Measurements from ENCODE around the gene NCAM1.

DNA sequence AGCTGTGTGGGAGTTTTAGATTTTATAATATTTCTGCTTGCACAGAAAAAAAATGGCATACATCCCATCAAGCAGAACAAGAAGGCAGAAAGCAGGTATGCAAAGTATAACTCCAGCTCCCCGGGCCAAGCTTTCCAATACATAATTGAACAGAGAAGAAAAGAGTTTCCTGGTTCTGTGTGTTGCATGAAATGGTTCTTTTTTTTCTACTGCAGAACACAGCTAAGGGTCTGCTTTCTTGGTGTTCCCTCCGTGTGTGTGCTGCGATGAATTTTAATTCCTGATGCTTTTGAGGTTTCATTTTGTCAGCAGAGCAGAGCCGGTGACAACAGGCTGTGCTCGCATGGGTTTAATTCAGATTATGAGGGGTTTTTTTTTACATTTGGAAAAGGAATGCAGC lies 282.5 kb downstream of the NCAM1 start:
- TF ChIP-seq POLR2AphosphoS5 (IDR thresholded peaks at IDR 0.05; ENCODE audit: insufficient read depth, low read depth, low read length), result no peak
- TF ChIP-seq EZH2 (IDR thresholded peaks at IDR 0.05; ENCODE audit: borderline replicate concordance, low read depth, low read length, severe bottlenecking), result no peak
- TF ChIP-seq CTCF (IDR thresholded peaks at IDR 0.05; ENCODE audit: extremely low read depth in 1 of 2, insufficient read depth in 1 of 2, low read depth in 1 of 2, low read length in 2 of 2), result no peak
- TF ChIP-seq POLR2A (IDR thresholded peaks at IDR 0.05; ENCODE audit: low read depth, low read length), result no peak
- TF ChIP-seq, protein P1, sequence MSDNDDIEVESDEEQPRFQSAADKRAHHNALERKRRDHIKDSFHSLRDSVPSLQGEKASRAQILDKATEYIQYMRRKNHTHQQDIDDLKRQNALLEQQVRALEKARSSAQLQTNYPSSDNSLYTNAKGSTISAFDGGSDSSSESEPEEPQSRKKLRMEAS (IDR thresholded peaks at IDR 0.05; ENCODE audit: insufficient read depth, insufficient read length), result no peak

Measured in endothelial cell of umbilical vein (primary cell).